Common myeloid progenitor, CD34-positive (primary cell): ENCODE data around the gene TRPM1.
A peak's percentile ranks its signal among the peaks of the same experiment; 100 is the strongest.

Experiments used
- CTCF ChIA-PET: fragments of 350-600 bp; sonication (Branson Sonifier 250); formaldehyde crosslinking; loops from one replicate; lab custom pipeline; 2021; ENCODE audit warnings: antibody characterized with exemption; lab: Charles Lee
- POLR2A ChIA-PET: fragments of 350-600 bp; sonication (Branson Sonifier 250); formaldehyde crosslinking; loops from one replicate; lab custom pipeline; 2021; ENCODE audit warnings: antibody characterized with exemption; lab: Charles Lee
- DNase-seq, 3 donors: peaks; one replicate each; pipeline versions ENCODE4 v3.0.0 to v3.0.0-alpha.2; 2013
- H3K27ac ChIP-seq, 2 experiments: 1 replicate in 1 of 2; 2 replicates in 1 of 2; pipeline ENCODE4 v1.7.0; 2013; ENCODE audit warnings: inconsistent platforms in 2 of 2, low read length in 2 of 2, mild to moderate bottlenecking in 2 of 2, low read depth in 1 of 2, moderate library complexity in 1 of 2; ENCODE audit not compliant: severe bottlenecking in 2 of 2, insufficient read depth in 1 of 2, poor library complexity in 1 of 2
- H3K27me3 ChIP-seq, 5 experiments: replicated peaks in 2 of 5; 1 replicate in 3 of 5; 2 replicates in 2 of 5; pipeline versions ENCODE4 v1.6.1 to v1.7.0; 2013; ENCODE audit warnings: low read length in 4 of 5, mild to moderate bottlenecking in 2 of 5, moderate library complexity in 2 of 5, inconsistent platforms in 1 of 5; ENCODE audit not compliant: insufficient read depth in 5 of 5, control insufficient read depth in 4 of 5
- H3K36me3 ChIP-seq, 4 experiments: 1 replicate in 2 of 4; 2 replicates in 2 of 4; pipeline versions ENCODE4 v1.6.1 to v1.7.0; 2013; ENCODE audit warnings: low read length in 3 of 4, control low read depth in 1 of 4, mild to moderate bottlenecking in 1 of 4; ENCODE audit not compliant: control insufficient read depth in 4 of 4, insufficient read depth in 4 of 4
- H3K4me1 ChIP-seq, 4 experiments: 1 replicate in 3 of 4; 2 replicates in 1 of 4; pipeline versions ENCODE4 v1.6.1 to v1.7.1; 2013; ENCODE audit warnings: low read length in 3 of 4, mild to moderate bottlenecking in 3 of 4, control low read depth in 1 of 4, inconsistent platforms in 1 of 4, moderate library complexity in 1 of 4; ENCODE audit not compliant: control insufficient read depth in 4 of 4, insufficient read depth in 4 of 4; ENCODE audit errors: control extremely low read depth in 1 of 4
- H3K4me3 ChIP-seq, 7 experiments: 1 replicate in 4 of 7; 2 replicates in 3 of 7; pipeline versions ENCODE4 v1.5.1 to v1.7.0; 2013; ENCODE audit warnings: mild to moderate bottlenecking in 7 of 7, low read length in 6 of 7, moderate library complexity in 6 of 7, inconsistent platforms in 2 of 7, low read depth in 2 of 7, control low read depth in 1 of 7; ENCODE audit not compliant: insufficient read depth in 4 of 7, control insufficient read depth in 1 of 7; ENCODE audit errors: extremely low read depth in 1 of 7
- H3K9me3 ChIP-seq, 5 experiments: 1 replicate in 4 of 5; 2 replicates in 1 of 5; pipeline versions ENCODE4 v1.6.1 to v1.7.1; 2013; ENCODE audit warnings: low read length in 4 of 5, mild to moderate bottlenecking in 2 of 5, inconsistent platforms in 1 of 5, low read depth in 1 of 5, moderate library complexity in 1 of 5; ENCODE audit not compliant: control insufficient read depth in 4 of 5, insufficient read depth in 2 of 5; ENCODE audit errors: control extremely low read depth in 1 of 5
- WGBS: methylation state at CpG from one replicate; pipeline ENCODE4 v1.1.5; 2013; ENCODE audit not compliant: insufficient coverage; 5-methylcytosine and 5-hydroxymethylcytosine counted together

Gene TRPM1

DNA sequence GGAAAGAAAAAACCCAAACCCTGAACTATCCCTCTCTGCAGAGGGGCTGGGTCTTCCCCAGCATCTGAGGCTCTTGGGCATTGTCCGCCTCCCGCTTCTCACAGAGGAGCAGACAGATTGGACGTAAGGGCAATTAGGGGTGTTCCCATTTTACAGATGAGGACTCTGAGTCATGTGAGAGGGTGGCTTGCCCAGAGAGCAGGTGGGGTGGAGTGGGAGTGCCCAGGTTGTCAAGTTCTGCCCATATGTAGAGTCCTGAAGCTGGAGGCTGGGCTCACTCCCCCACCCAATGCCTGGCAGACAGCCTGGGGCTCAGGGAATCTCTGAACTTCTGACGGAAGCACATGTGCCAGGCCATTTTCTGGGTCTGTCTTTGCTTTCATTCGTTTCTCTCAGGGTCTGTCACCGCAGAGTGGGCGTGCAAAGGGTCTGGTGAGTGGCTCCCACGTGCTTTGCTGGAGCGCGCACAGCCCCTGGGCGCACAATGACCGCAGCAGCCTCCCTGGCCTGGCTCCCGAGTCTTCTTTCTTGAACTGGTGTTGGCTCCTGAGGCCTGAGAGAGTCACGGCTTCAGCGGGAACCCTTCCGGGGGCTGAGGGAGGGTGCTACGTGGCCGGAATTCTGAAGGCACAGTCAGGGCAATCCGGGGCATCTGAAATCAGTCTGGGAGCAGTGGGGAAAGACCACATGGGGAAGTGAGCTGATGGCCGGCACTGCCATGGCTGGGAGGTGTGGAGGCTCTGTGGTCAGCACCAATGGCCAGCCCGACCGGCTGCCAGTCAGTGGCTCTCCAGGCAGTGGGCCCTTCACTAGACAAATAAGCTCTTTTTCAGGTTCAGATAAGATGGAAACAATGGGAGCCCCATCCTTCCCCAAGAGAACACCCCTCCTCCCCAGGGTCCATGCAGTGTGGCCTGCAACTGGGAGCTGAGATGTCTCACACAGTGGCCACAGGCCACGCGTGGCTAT is 1.1 kb upstream of the TRPM1 start:
- DNase-seq, result no peak
- CTCF ChIA-PET, result interaction anchor here (1.6 kb wide), 1 partner anchor 24 kb away, joined by 4 read pairs; no protein-coding TSS in a partner anchor
- no peak overlapping the region for H3K4me3 ChIP-seq
- H3K9me3 ChIP-seq, result no peaks in the 10 kb centered on the region
- H3K27me3 ChIP-seq, result peaks cover 0 to 5% (median 0%) of the 10 kb centered on the region in 5 experiments
- no peaks in the 10 kb centered on the region for H3K4me1 ChIP-seq
- no peak overlapping the region for H3K27ac ChIP-seq
- H3K36me3 ChIP-seq, result no peaks in the 10 kb centered on the region
- WGBS, result 95% methylated on average over 22 of the region's 24 CpGs
- POLR2A ChIA-PET, result no interaction called here

DNA sequence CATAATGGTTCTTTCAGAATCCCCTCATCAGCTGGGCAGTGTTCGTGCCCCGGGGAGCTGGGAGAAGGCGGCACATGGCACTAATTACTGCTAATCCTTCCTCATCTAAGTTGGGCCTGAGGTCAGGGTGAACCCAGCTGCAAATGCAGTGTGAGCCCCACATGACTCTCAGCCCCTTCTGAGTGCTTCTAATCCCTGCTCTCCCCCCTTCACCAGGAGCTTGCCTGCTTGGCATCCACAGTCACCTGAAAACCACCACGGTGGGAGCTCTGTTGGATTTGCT is 455 bp upstream of the TRPM1 start:
- ChIA-PET POLR2A (no interaction called here), CTCF (interaction anchor here (1.6 kb wide), 1 partner anchor 23 kb away, joined by 4 read pairs; no protein-coding TSS in a partner anchor)
- Histone ChIP-seq H3K9me3 (no peaks in the 10 kb centered on the region), H3K36me3 (no peaks in the 10 kb centered on the region), H3K4me3 (no peak overlapping the region), H3K27ac (no peak overlapping the region), H3K27me3 (peaks cover 0 to 5% (median 0%) of the 10 kb centered on the region in 5 experiments), H3K4me1 (no peaks in the 10 kb centered on the region)
- 93% methylated on average over 3 of the region's 4 CpGs for WGBS
- no peak for DNase-seq

DNA sequence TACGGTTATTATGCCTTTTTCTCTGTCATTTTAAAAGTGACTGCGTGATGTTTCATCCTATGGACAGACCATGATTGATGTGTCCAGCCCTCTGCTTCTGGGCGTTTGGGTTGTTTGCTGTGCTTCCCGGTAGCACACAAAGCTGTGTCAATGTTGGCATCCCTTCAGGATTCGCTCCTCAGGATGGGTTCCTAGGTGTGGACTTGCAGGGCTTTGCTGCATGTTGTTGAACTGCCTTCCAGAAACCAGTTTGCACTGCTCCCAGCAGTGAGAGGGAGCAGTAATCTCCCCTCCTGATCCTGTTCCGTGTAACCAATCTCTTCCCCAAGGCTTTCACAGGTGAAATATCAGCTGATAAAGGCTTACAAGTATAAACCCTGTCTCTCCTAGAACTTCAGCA is 787 bp downstream of the TRPM1 start:
- 100% methylated on average over 3 of the region's 6 CpGs for WGBS
- no peak for DNase-seq
- ChIA-PET POLR2A (no interaction called here), CTCF (no interaction called here)
- Histone ChIP-seq H3K27me3 (peaks cover 0 to 5% (median 0%) of the 10 kb centered on the region in 5 experiments), H3K4me1 (no peaks in the 10 kb centered on the region), H3K9me3 (no peaks in the 10 kb centered on the region), H3K36me3 (no peaks in the 10 kb centered on the region), H3K27ac (no peak overlapping the region), H3K4me3 (no peak overlapping the region)

DNA sequence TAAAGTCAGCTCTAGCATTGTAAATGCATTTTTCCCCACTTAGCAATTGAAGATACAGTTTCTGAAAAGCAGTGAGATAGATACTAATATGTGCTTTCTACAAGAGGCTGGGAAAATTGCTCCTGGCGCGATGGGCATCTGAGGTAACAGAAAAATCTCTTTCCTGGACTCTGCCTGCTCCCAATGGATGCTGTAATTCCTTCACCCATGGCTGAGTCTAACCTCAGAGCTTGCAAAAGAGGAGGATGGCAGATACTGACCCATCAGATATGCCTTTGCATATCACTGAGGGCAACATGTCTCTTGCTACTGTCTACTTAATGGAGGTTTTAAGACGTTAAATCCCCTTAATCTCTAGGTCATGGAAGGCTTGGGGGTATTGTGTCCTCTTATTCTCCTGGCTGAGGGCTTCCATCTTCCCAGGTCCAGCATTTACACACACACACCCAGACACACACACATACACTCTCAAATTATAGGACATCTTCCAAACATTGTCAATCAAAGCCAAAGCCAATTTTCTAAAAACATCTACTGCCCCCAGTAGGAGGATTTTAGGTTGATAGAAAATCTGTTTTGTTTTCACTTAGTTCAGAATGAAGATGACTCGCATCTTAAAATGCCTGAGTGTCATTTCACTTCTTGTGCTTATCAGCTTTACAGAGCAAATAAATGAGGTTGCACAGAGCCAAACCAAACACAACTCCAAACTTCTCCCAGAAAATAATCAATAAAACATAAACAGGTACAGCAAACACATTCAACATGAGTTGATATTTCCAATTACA is 2.4 kb downstream of the TRPM1 start:
- Histone ChIP-seq H3K4me1 (no peaks in the 10 kb centered on the region), H3K9me3 (no peaks in the 10 kb centered on the region), H3K27me3 (peaks cover 0 to 5% (median 0%) of the 10 kb centered on the region in 5 experiments), H3K27ac (no peak overlapping the region), H3K36me3 (no peaks in the 10 kb centered on the region), H3K4me3 (no peak overlapping the region)
- CTCF ChIA-PET, result no interaction called here
- POLR2A ChIA-PET, result no interaction called here
- peak in 2 of 3 donors; percentile 8 to 21 for DNase-seq
- WGBS, result 93% methylated on average over 3 of the region's 4 CpGs

GRCh38 chr15:31098491-31098917 is 3.0 kb downstream of the TRPM1 start:
- no peak for DNase-seq
- 92% methylated on average over 4 of the region's 6 CpGs for WGBS
- ChIA-PET CTCF (no interaction called here), POLR2A (no interaction called here)
- Histone ChIP-seq H3K27me3 (peaks cover 0 to 3% (median 0%) of the 10 kb centered on the region in 5 experiments), H3K27ac (no peak overlapping the region), H3K36me3 (no peaks in the 10 kb centered on the region), H3K4me1 (no peaks in the 10 kb centered on the region), H3K9me3 (no peaks in the 10 kb centered on the region), H3K4me3 (no peak overlapping the region)

GRCh38 chr15:31096563-31096962 is 5.0 kb downstream of the TRPM1 start:
- no peak for DNase-seq
- Histone ChIP-seq H3K27me3 (peaks cover 0 to 3% (median 0%) of the 10 kb centered on the region in 5 experiments), H3K4me1 (peaks cover 0 to 2% (median 0%) of the 10 kb centered on the region in 4 experiments), H3K27ac (no peak overlapping the region), H3K36me3 (no peaks in the 10 kb centered on the region), H3K9me3 (no peaks in the 10 kb centered on the region), H3K4me3 (no peak overlapping the region)
- ChIA-PET CTCF (no interaction called here), POLR2A (no interaction called here)
- 100% methylated on average over 4 of the region's 5 CpGs for WGBS
